Activated T-cell treated with anti-CD3 and anti-CD28 coated beads for 24 hours (primary cell): ENCODE measurements around the gene ZNF597.

Experiments
- DNase-seq: peaks from one replicate; pipeline ENCODE4 v3.0.0-alpha.2; 2020; ENCODE audit warnings: low read depth

Gene ZNF597, protein sequence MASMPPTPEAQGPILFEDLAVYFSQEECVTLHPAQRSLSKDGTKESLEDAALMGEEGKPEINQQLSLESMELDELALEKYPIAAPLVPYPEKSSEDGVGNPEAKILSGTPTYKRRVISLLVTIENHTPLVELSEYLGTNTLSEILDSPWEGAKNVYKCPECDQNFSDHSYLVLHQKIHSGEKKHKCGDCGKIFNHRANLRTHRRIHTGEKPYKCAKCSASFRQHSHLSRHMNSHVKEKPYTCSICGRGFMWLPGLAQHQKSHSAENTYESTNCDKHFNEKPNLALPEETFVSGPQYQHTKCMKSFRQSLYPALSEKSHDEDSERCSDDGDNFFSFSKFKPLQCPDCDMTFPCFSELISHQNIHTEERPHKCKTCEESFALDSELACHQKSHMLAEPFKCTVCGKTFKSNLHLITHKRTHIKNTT

DNA sequence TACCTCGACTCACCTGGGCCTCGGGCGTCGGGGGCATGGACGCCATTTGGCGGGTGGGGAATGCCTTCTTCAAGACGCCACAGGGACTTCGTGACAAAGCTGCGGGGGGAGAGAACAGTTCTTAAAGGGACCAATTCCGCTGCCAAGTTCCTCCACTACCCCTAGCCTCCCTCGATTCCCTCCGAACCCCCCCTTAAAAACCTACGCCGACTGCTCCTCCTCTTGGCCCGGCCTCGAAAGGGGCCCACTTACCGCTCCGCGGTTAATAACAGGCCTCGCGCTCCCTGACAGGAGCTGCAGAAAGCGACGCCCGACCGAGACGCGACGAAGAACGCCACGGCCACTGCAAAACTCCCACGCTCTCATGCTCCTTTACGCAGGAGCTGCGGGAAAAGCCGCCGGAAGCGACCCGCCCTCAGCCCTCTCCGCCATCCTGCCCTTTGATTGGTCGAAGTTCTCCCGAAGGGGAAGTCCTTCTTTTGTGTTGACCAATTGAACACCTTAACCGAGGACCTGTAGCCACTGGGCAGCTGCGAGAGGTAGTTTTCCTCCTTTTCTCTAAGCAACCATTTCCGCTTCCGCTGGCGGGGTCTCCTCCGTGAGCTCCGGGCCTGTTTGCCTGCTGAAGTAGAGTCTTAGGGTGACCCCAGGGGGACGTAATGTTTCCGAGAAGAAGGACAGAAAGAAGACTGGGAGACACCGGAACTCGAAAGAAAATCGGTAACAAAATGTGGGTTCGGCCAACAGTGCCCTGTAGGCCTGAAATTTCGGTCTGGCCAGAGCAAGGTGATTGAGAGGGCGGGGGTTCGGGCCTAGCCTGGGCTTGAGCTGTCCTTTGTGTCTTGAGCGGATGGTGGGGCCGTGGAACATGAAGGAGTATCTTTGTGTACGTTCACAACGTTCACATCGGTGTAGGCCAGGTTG is at the start of gene ZNF597, which contains the start of gene NAA60:
TSS of gene ZNF597 (minus strand) at position 397 of the 924 bp plus-strand sequence. CDS start at position 46, 351 bp downstream.
TSS of gene NAA60 (plus strand) at position 573 of the 924 bp plus-strand sequence. CDS start 32,548 bp downstream, outside the sequence.
- peak; percentile 74 for DNase-seq

DNA sequence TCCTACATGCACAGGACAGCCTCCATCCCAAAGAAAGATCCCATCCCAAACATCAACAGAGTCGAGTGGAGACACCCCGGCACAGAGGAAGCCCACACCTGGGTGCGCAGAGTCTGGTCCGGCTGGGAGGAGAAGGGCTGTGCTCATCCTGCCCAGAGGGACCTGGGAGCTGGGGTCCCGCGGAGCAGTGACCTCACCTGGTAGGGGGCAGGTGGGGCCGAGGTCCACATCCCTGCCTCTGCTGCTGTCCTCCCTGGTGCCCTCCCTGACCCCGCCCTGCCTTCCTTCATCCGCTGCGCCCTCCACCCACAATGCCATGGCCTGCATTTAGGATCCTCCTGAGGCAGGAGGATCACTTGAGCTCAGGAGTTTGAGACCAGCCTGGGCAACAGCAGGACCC is 49.1 kb upstream of the ZNF597 start:
- no peak for DNase-seq

DNA sequence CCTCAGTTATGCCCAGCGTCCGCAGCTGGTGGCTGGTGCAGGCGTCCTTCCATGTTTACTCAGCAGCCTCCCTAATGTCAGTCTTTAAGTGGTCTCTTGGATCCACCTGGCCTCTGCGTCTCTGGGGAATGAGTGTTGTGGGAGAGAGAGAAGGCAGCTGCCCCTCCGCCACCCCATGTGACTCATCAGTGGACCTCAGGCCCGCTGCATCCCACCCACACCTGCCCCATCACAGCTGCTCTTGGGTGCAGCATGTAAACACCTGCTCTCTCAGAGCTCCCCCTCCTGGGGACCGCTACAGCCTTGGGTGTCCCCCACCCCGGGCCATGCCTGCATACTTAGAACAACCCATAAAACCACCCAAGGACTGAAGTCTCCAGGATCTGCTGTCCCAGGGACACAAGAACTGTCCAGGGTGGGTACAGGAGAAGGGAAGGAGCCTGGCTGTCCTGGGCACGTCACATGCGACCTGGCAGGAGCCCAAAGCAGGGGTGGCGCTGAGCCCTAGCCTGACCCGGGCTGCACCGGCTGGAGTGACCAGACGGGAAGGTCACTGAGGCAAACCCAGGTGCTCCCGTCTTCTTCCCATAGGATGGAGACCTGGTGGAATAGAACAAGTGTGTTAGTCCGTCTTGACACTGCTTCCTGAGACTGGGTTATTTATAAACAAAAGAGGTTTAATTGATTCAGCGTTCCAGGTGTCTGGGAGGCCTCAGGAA is 47.8 kb upstream of the ZNF597 start:
- no peak for DNase-seq

DNA sequence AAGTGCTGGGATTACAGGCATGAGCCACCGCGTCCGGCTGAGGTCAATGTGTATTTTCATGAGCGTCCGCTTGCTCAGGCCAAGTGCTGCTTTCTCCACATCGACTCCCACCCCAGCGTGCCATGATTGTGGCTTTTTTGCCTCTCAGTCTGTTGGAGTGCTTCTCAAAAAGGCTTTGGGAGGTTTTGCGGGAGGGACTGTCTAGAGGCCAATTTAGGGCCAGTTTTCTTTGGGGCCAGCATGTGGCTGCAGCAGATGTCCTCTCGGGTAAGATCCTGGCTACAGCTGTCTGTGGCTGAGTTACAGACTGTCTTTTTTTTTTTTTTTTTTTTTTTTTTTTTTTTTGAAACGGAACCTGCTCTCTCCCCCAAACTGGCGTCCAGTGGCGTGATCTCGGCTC is 45.5 kb upstream of the ZNF597 start:
- no peak for DNase-seq

DNA sequence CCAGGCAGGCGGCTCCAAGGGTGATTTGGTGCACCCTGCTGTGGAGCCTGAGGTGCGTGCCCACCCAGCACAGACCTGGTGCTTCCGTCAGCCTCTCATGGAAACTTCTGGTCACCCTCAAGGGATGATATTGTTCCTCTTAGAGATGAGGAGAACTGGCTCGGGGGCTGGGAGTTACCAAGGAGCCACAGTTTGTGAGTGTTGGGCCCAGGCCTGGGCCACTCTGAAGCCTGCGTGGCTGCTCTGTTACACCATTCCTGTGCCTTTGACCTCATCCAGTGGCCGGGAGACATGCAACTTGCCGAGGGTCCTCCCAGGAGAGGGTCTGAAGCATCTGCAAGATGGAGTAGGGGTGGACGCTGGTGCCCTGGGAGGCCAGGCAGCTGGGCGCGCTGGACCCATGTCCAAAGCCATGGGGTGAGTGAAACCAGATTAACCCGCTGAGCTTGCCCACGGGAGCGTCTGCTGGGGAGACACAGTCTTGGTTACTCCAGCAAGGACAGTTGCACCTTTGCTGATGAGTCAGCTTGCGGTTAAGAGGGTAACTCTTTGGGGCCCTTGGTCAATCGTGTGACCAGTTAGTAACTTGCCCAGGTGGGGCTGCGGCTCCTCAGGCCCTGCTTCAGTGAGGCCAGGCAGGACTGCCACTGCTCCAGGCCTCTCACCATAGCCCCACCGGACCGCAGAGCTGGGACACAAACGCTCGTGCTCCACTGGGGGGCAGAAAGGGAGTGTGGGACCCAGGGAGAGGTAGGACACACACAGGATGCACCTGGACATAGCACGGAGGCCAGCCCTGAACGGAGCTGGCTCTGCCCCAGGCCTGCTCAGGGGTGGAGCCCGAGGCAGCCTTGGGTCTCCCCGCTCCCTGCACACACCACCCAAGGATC is 44.5 kb upstream of the ZNF597 start:
- no peak for DNase-seq

DNA sequence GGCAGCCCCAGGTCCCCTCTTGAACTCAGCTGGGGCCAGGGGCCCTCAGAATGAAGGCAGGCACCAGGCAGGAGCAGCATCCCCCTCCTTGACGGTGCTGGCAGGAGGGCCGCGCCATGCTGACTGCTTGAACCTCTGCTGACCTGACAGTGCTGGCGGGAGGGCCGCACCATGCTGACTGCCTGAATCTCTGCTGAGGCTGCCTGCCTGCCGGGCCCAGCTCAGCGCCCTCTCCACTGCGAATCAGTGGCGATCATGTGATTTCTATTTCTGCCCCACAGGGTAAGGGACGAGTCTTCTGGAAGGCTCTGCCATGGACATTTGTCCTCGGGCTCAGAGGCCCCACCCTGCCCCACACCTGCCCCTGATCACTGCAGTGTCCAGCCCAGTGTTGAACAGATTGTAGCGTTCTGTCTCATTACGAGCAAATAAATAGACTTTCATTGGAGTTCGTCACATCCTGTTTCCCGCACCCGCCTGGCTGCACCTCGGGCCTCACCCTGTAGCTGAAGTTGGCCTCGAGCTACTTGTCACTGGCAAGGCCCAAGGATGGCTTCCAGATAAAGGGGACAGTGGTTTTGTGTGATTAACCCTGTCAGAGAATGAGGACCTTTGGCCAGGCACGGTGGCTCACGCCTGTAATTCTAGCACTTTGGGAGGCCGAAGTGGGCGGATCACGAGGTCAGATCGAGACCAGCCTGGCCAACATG is 43.4 kb upstream of the ZNF597 start:
- no peak for DNase-seq

DNA sequence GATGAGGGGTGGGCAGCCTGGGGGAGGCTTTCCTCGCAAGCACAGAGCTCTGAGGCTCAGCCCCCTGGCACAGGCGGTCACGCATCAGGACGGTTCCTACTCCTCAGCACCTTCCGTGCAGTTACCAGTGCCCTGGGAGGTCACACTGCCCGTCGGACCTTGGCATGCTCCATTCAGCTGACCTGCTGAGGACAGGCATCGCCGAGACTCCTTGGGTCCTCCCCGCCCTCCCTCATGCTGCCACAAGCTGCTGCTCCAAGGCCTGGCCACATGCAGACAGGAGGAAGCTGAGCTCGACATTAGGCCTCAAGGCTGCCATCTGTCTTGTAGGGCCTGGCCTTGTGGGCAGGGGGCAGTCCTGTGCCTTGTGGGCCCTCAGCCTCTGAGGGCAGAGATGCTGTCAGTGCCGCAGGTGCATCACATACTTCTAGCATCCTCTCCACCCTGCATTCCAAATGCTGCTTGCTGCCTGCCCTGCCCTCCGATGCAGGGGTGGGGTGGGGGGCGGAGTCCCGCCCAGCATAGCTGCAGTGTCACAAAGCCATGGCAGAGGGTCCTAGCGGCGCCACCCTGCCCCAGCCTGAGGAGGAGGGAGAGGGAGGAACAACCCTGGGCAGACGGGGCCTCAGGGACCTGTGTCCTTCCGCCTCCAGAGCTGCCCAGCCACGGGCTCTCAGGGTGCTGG is 42.7 kb upstream of the ZNF597 start:
- DNase-seq = no peak

DNA sequence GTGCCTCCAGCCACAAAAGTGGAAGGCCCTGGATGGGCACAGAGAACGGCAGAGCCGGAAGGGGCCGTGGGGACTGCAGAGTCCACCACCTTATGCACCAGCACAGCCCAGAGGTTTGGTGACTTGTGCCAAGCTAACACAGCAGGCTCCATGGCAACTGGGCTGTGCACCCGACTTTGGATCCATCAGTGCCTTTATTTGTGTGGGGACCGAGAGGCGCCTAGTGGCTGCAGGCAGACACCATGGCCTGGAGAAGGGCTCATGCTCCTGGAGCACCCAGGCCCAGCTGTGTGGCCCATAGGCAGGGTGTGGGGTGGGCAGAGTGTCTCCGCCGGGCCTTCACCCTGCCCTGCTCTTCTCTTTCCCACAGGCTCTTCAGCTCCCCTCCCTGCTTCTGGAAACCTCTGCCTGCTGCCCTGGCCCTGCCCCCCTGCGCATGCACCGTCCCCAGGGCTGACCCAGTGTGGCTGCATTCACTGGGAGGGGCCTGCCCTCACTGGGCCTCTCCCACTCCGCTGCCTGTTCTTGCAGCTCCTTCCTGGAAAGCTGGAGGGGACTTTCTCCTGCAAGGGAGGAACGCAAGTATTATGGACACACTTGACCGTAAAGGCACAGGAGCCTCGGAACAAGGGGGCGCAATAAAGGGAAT is 41.9 kb upstream of the ZNF597 start:
- DNase-seq = no peak

DNA sequence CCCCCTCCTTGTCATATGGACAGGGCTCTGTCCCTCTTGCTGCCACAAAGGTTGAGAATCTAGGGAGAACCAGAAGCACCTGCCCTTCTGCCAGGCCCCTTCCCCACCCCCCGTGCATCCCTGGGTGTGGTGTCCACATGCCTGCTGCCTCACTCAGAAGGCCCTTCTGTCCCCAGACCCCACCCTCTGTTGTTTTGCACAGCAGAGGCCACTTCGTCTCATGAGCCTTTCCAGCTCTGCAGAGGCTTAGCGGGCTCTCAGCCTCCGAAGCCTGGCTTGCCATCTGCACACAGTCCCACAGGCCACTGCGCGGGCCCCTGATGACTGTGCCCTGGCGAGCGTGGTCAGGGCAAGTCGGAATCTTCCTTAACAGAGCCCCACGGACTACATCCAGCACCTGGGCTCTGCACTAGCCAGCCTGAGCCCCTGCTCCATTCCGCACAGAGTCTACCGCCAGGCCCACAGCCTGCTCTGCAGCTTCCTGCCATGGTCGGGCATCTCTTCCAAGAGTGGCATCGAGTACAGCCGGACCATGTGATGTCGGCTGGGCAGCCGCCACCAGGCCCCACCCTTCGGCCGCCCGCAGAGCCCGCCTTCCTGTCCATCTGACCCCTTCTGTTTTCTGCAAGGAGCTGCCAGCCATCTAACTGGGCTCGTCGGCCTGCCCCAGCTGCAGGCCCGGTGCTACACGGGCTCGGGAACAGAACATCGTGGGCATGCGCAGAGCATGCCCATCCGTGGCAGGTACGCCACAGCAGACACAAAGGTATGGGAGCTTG is 41.2 kb upstream of the ZNF597 start:
- DNase-seq = no peak

DNA sequence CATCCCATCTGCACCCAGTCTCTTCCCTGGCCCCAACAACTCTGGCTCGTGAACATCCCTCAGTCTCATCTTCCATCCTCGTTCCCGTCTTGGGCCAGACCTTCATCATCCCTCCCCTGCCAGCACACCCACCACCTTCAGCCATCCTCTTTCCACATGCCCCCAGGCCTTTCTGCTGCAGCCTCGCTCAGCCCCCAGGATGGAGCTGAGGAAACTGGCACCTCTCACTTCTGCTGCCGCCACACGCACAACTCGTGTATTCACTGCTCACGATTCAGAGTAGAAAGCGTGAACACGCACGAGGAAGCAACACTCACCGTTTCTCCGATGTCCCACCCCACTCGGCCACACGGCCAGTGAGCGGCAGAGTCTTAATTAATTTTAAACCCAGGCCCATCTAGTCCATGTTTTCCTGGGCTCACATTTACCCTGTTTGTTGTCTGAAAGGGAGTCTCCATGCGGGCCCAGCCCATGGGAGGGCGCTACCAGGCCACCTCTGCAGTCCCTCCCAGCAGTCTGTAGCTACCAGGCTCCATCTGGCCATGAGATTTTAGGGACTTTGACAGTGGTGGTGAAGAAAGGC is 39.4 kb upstream of the ZNF597 start:
- no peak for DNase-seq

DNA sequence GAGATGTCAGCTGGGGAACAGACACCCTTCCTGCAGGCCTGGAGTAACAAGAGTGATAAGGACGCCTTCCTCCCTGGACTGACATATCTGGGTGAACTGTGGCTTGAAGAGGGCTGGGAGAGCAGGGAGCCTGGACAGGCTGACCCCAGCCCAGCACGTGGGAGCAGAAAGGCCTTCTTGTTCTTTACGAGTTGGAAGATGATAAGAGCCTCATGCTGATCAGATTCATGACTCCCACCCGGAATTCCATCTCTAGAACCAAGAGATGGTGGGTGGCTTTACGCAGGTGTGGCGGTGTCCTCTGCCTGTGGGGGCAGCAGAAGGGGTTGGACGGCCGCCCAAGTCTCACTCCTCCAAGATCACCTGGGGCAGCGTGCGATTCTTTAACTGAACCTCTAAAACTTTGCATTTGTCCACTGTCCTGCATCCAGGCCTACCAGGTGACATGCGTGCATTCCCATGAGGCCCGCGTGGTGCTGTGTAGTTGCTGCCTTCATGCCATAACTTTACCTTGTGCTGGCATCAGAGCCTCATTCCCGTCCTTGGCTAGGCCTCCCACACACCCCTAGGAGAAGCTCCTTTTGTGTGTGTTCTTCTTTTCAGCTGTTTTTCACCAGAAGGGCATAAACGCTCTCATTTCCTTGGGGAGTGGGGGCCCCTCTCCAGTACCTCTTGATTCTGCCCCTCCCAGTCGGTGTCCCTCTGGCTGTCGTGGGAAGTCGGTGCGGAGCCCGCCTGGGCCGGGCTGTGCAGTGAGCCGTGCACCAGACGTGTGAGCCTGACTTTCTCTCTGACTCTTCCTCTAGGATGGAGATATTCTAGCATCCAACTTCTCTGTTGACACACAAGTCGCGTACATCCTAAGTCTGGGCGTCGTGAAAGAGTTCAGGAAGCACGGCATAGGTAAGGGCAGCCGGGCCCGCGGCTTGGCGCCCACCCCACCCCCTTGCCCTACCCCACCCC is 38.7 kb upstream of the ZNF597 start:
- DNase-seq = no peak

DNA sequence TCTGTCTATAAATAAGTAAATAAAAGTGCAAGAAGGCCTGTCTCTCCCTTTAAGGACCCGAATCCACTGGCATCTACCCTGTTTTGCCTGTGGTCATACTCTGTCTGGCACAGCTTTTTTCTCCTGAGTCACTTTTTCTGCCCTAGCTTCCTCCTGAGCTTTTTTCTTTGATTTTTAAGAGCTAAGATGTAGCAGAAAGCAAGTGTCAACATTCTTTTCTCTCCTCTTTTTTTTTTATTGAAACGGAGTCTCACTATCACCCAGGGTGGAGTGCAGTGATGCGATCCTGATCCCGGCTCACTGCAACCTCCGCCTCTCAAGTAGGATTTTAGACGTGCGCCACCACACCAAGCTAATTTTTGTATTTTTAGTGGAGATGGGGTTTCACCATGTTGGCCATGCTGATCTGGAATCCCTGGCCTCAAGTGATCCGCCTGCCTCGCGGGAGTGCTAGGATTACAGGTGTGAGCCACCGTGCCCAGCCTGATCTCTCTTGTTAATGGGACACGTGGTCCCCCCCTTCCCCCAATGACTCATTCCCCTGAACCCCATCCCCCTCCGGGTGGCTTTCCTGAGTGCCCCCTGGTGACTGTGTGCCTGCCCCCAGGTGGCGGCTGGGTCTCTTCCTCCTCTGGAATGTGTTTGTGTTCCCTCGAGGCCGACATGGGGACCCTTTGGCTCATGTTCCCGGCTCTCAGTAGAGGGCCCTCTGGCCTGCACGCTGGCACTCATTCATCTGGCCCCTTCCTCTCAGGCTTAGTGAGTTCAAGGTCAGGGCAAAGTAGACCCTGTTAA is 37.8 kb upstream of the ZNF597 start:
- no peak for DNase-seq

DNA sequence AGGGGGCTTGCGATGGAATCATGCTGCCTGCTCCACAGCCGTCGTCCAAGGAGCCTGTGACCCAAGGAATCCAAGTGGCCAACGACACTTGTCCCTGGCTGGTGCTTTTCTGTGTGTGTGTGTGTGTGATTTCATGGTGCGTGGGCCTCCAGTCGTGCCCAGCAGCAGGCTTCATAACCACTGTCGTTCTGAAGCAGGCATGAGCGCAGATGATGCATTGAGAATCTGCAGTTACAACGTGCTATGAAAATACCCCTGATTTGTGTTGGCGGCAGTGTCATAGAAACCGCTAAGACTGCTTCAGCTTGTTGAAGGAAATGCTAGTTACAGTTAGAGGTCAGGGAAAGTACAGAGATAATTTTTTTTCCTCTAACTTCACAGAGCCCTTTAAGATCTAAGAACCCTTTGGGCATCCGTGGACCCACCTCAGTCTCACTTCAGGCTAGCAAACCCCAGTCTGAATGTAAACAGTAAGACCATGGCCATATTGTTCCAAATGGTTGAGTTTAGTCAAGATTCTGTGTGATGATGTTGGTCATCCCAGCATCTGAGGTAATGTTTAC is 36.4 kb upstream of the ZNF597 start:
- no peak for DNase-seq

DNA sequence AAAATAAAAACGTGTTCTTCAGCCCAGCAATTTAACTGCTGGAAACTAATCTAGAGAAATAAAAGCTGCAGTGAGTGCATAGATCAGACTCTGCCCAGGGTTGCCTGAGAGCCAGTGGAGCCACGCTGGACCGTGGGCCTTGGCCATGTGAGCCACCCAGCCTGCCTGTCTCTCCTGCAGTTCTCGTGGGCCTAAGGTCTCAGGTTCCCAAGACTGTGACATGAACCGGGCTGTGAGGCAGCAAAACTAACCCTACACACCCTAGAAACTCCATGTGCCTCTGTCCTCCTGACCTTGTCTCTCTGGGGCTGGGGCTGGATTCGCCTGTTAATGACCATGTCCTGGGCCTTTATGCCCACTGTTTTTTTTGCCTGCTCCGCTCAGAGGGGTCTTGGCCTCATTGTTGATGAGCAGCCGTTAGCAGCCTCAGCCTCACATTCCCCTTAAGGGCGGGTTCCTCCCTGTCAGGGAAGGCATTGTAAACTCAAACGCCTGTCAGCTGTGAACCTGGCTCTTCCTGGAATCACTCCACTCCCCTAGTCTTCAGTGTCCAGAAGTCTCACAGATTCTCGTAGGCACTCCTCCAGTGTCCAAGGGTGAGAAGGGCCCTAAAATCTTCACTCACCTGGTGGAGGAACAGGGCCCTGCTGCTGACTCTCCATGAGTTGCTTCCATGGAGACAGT is 35.1 kb upstream of the ZNF597 start:
- no peak for DNase-seq

DNA sequence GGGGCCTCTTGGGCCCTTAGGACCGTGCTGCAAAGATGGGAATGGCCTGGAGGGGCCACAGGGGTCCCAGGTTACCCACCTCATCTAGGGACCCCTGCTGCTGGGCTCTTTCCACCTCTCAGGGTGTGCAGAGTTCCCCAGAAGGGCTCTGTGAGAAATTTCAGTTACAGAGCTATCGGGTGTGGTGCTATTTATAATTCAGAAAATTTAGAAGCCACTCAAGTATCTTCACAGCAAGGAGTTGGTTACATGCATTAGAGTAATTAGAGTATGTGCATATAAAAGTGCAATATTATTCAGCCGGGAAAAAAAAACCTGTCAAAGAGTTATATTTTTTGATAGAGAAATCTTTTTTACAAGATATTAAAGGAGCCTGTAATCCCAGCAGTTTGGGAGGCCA is 33.1 kb upstream of the ZNF597 start:
- DNase-seq = no peak
